ENCODE results near the gene TRIP10. TPM values are rescaled to one million over a fixed set of nuclear protein-coding genes. Genes with fewer than 3 reads are reported as not detected.

TRIP10 gene
- total and polyA plus RNA-seq, 2 of the 13 experiments (the other 11 are each of a cell fraction or from before 2014, with no cell fraction given) = 32.5 to 33.2 TPM

DNA sequence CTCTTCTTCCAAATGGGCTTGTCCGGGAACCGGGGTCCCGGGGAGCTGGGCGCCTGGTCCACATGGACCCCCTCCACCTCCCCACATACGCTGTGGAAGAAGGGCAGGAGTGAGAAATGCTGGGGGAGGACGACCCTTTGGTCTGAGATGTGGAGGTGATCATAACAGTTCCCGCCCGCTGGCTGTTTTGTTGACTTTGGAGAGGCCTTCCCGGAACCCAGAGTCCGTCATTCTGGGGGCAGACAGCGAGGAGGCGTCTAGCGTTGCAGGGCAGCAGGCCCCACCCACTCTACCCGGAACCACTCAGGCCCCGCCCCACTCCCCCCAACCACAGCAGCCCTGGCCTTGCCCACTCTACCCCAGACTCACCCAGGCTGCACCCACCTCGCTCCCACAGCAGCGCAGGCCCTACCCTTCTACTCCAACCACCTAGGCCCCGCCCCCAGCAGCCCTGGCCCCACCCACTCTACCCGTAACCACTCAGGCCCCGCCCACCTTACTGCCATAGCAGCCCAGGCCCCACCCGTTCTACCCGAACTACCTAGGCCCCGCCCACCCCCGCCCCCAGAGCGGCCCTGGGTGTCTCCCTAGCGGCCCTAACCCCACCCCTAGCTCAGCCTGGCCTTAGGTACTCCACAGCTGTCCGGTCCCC lies 9.2 kb upstream of the TRIP10 start (continued):
- TF ChIP-seq GZF1 (CRISPR knock-in tag; IDR thresholded peaks at IDR 0.05) (no peak), KDM3A (CRISPR knock-in tag; IDR thresholded peaks at IDR 0.05; ENCODE audit: low read depth) (peak; percentile 61), SUZ12 (IDR thresholded peaks at IDR 0.05; ENCODE audit: low read depth, low read length) (no peak), ASH2L (IDR thresholded peaks at IDR 0.05; ENCODE audit: insufficient read length, low read depth, low read length) (peak; percentile 80), HES4 (CRISPR knock-in tag; IDR thresholded peaks at IDR 0.05; ENCODE audit: borderline replicate concordance) (no peak), ZNF460 (CRISPR knock-in tag; IDR thresholded peaks at IDR 0.05; ENCODE audit: borderline replicate concordance) (no peak), HNF1B (CRISPR knock-in tag; IDR thresholded peaks at IDR 0.05) (peak; percentile 91), ZNF12 (CRISPR knock-in tag; IDR thresholded peaks at IDR 0.05) (peak; percentile 15; the same call in 1 of the 2 replicates), ZNF652 (CRISPR knock-in tag; IDR thresholded peaks at IDR 0.05; ENCODE audit: borderline replicate concordance, low read depth) (peak; percentile 58; the same call in 1 of the 2 replicates), ZNF260 (CRISPR knock-in tag; IDR thresholded peaks at IDR 0.05; ENCODE audit: borderline replicate concordance, low read depth) (no peak), RCOR2 (CRISPR knock-in tag; IDR thresholded peaks at IDR 0.05) (no peak), REL (CRISPR knock-in tag; conservative IDR thresholded peaks at IDR 0.05) (no peak), MTERF4 (CRISPR knock-in tag; IDR thresholded peaks at IDR 0.05) (no peak), NBN (conservative IDR thresholded peaks at IDR 0.05) (no peak), JUNB (CRISPR knock-in tag; IDR thresholded peaks at IDR 0.05; ENCODE audit: borderline replicate concordance) (no peak), ZNF552 (CRISPR knock-in tag; IDR thresholded peaks at IDR 0.05; ENCODE audit: borderline replicate concordance) (peak; percentile 44; the same call in 1 of the 2 replicates), HNRNPH1 (optimal IDR thresholded peaks at IDR 0.05; ENCODE audit: low read depth, low read length) (no peak), HMG20A (CRISPR knock-in tag; IDR thresholded peaks at IDR 0.05; ENCODE audit: borderline replicate concordance) (peak; percentile 65), ZNF264 (CRISPR knock-in tag; IDR thresholded peaks at IDR 0.05) (0 out of 2 replicates have a peak, but pooled peaks have one; percentile 23), CCAR2 (optimal IDR thresholded peaks at IDR 0.05; ENCODE audit: low read depth, low read length) (no peak), HIVEP1 (CRISPR knock-in tag; IDR thresholded peaks at IDR 0.05) (no peak), YEATS4 (CRISPR knock-in tag; IDR thresholded peaks at IDR 0.05; ENCODE audit: borderline replicate concordance) (peak; percentile 71; the same call in 1 of the 2 replicates), ZNF510 (CRISPR knock-in tag; IDR thresholded peaks at IDR 0.05; ENCODE audit: low read depth) (no peak)
- TF ChIP-seq, protein P1, sequence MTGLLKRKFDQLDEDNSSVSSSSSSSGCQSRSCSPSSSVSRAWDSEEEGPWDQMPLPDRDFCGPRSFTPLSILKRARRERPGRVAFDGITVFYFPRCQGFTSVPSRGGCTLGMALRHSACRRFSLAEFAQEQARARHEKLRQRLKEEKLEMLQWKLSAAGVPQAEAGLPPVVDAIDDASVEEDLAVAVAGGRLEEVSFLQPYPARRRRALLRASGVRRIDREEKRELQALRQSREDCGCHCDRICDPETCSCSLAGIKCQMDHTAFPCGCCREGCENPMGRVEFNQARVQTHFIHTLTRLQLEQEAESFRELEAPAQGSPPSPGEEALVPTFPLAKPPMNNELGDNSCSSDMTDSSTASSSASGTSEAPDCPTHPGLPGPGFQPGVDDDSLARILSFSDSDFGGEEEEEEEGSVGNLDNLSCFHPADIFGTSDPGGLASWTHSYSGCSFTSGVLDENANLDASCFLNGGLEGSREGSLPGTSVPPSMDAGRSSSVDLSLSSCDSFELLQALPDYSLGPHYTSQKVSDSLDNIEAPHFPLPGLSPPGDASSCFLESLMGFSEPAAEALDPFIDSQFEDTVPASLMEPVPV (CRISPR knock-in tag; IDR thresholded peaks at IDR 0.05) = no peak
- TF ChIP-seq, protein P2, sequence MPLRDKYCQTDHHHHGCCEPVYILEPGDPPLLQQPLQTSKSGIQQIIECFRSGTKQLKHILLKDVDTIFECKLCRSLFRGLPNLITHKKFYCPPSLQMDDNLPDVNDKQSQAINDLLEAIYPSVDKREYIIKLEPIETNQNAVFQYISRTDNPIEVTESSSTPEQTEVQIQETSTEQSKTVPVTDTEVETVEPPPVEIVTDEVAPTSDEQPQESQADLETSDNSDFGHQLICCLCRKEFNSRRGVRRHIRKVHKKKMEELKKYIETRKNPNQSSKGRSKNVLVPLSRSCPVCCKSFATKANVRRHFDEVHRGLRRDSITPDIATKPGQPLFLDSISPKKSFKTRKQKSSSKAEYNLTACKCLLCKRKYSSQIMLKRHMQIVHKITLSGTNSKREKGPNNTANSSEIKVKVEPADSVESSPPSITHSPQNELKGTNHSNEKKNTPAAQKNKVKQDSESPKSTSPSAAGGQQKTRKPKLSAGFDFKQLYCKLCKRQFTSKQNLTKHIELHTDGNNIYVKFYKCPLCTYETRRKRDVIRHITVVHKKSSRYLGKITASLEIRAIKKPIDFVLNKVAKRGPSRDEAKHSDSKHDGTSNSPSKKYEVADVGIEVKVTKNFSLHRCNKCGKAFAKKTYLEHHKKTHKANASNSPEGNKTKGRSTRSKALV (CRISPR knock-in tag; IDR thresholded peaks at IDR 0.05) = 0 out of 2 replicates have a peak, but pooled peaks have one; percentile 18

Data from HepG2 (cell line).